ENCODE results near the gene ZCCHC24. TPM values are rescaled to one million over a fixed set of nuclear protein-coding genes. Genes with fewer than 3 reads are reported as not detected.

The ZCCHC24 gene
- total RNA-seq, 1 experiment from 2014 or later: 3.8 TPM

- Histone ChIP-seq H2BK12ac (ENCODE audit: insufficient read length, low read depth, low read length) (no peak overlapping the region), H2BK20ac (ENCODE audit: low read depth, low read length, poor library complexity, severe bottlenecking) (no peak overlapping the region), H3K9ac (ENCODE audit: extremely low read depth, insufficient read length, low read length) (no peak overlapping the region), H3K56ac (ENCODE audit: insufficient read length, low read depth, low read length) (no peak overlapping the region), H2BK120ac (ENCODE audit: low read depth, low read length, poor library complexity, severe bottlenecking) (no peak overlapping the region), H3K4me2 (ENCODE audit: insufficient read depth, insufficient read length, low read length) (no peak overlapping the region), H3K4ac (ENCODE audit: low read depth, low read length) (no peak overlapping the region), H3K27ac (ENCODE audit: insufficient read length, low read depth, low read length) (no peak overlapping the region), H2AK5ac (ENCODE audit: insufficient read length, low read length) (no peak overlapping the region), H2BK15ac (ENCODE audit: low read depth, low read length) (no peak overlapping the region), H3K14ac (ENCODE audit: insufficient read depth, low read length) (no peak overlapping the region), H4K91ac (ENCODE audit: insufficient read length, low read depth, low read length) (no peak overlapping the region), H3K23me2 (ENCODE audit: insufficient read length, low read depth, low read length, poor library complexity, severe bottlenecking) (no peaks in the 10 kb centered on the region), H3T11ph (ENCODE audit: low read length) (no peak overlapping the region), H3K9me3 (ENCODE audit: control insufficient read depth, low read depth, low read length) (no peaks in the 10 kb centered on the region), H2AFZ (ENCODE audit: low read length) (no peak overlapping the region), H3K18ac (ENCODE audit: insufficient read length, low read depth, low read length) (no peak overlapping the region), H3K79me2 (ENCODE audit: insufficient read depth, low read length) (no peaks in the 10 kb centered on the region), H3K79me1 (ENCODE audit: insufficient read depth, low read depth, low read length, poor library complexity, severe bottlenecking) (no peaks in the 10 kb centered on the region), H4K20me1 (ENCODE audit: control insufficient read depth, insufficient read depth, insufficient read length) (no peaks in the 10 kb centered on the region), H3K4me1 (ENCODE audit: insufficient read depth, low read length) (no peaks in the 10 kb centered on the region), H3K23ac (ENCODE audit: insufficient read length, low read depth, low read length) (no peak overlapping the region), H4K5ac (ENCODE audit: insufficient read length, low read depth, low read length) (no peak overlapping the region), H4K8ac (replicated peaks; ENCODE audit: insufficient read length, low read depth, low read length) (no peak overlapping the region), H3K27me3 (ENCODE audit: insufficient read depth, low read length) (no peaks in the 10 kb centered on the region), H2BK5ac (ENCODE audit: insufficient read length, low read length) (no peak overlapping the region)
- Mint-ChIP-seq H3K36me3 (ENCODE audit: insufficient read depth in 1 of 3, low read depth in 3 of 3) (no peaks in the 10 kb centered on the region), H3K27me3 (ENCODE audit: low read depth) (peaks cover 8% of the 10 kb centered on the region; the same call in 1 of the 2 replicates), H3K9me3 (peaks cover 8 to 9% of the 10 kb centered on the region in 2 experiments; a peak in 4 of 5 replicates), H3K4me1 (peaks cover 2 to 3% of the 10 kb centered on the region in 2 experiments; a peak in 3 of 4 replicates), H3K27ac (no peak overlapping the region), H3K4me3 (no peak overlapping the region)
- TF ChIP-seq CTCF (conservative IDR thresholded peaks at IDR 0.05): no peak
- no CpG with 5 or more reads among the region's 4 CpGs for WGBS (ENCODE audit: extremely low coverage, insufficient read length, low lambda C conversion rate)
- no peak for DNase-seq
Observed at GRCh38 chr10:79372871-79373270, 72.6 kb downstream of the ZCCHC24 start.
